ENCODE measurements around the gene DOCK2. TPM values are rescaled to one million over a fixed set of nuclear protein-coding genes. Genes with fewer than 3 reads are reported as not detected.

DOCK2 gene
- total RNA-seq, 2 experiments from 2014 or later, result 266 to 275 TPM

DNA sequence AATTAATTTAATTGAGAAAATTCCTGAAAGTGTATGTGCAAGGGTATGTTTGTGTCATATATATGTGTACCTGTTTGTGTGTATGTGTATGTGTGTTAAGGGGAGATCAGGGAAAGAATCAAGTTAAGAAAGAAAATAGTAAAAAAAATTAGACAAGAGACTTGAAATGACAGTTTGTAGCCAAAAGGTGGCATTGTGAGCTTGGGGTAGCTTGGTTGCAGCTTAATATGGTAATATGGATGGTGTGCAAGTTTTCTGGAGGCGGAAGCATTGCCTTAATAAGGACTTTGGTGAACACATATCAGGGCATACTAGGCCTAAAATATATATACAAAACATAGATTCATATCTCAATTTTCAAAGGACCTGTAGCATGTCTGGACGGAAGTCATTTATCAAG, 213.3 kb downstream of the DOCK2 start:
- ATAC-seq (ENCODE audit: low read depth), result no peak
- no peaks in the 10 kb centered on the region for H3K27me3 Mint-ChIP-seq
- H3K4me3 Mint-ChIP-seq, result no peak overlapping the region
- peaks cover 79% of the 10 kb centered on the region for H3K36me3 Mint-ChIP-seq
- DNase-seq, result no peak
- POLR2A ChIA-PET, result no interaction called here
- H3K27ac Mint-ChIP-seq, result no peak overlapping the region
- peaks cover 1% of the 10 kb centered on the region for H3K4me1 Mint-ChIP-seq
- peaks cover 28% of the 10 kb centered on the region for H3K9me3 Mint-ChIP-seq

DNA sequence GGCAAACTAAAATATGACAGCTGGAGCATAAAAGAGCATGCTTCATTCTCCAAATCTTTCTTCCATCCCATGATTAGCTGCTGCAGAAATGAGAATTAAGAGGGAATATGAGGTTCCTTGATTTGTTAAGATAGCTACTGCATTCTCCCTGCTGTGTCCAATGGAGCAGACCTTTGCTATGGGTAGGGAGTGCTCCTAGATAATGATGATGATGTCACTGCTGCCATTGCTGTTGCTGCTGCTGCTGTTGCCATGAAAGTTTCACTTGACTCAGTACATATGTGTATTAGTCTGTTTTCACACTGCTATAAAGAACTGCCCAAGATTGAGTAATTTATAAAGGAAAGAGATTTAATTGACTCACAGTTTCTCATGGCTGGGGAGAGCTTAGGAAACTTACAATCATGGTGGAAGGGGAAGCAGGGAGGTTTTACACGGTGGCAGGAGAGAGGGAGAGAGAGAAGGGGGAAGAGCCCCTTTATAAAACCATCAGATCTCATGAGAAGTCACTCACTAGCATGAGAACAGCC, 214.3 kb downstream of the DOCK2 start:
- Mint-ChIP-seq H3K4me3 (no peak overlapping the region), H3K27ac (no peak overlapping the region), H3K4me1 (peaks cover 1% of the 10 kb centered on the region), H3K9me3 (peaks cover 30% of the 10 kb centered on the region), H3K27me3 (no peaks in the 10 kb centered on the region), H3K36me3 (peaks cover 85% of the 10 kb centered on the region)
- DNase-seq (no peak), ATAC-seq (ENCODE audit: low read depth) (no peak)
- POLR2A ChIA-PET, result no interaction called here

DNA sequence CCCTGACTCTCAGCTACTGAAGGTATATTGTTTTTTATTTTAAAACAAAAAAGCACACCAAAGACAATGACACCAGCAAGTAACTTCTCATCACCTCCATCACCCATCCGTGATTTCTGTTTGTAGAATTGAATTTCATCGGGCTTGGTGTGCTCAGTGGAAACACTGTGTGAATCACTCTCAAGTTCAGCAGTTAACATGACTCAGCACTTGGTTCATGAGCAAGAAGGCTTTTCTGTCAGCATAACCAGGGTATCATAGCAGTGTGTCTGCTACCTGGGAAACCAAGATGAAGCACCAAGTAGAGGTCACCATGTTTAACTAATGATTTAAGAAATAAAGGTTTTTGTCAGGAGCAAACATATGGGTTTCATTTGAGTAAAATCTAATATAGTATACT, 219.5 kb downstream of the DOCK2 start:
- no peak overlapping the region for H3K27ac Mint-ChIP-seq
- no peak for ATAC-seq (ENCODE audit: low read depth)
- peaks cover 12% of the 10 kb centered on the region for H3K4me1 Mint-ChIP-seq
- POLR2A ChIA-PET, result no interaction called here
- H3K36me3 Mint-ChIP-seq, result peaks cover 56% of the 10 kb centered on the region
- no peak overlapping the region for H3K4me3 Mint-ChIP-seq
- no peaks in the 10 kb centered on the region for H3K27me3 Mint-ChIP-seq
- no peak for DNase-seq
- H3K9me3 Mint-ChIP-seq, result peaks cover 9% of the 10 kb centered on the region

DNA sequence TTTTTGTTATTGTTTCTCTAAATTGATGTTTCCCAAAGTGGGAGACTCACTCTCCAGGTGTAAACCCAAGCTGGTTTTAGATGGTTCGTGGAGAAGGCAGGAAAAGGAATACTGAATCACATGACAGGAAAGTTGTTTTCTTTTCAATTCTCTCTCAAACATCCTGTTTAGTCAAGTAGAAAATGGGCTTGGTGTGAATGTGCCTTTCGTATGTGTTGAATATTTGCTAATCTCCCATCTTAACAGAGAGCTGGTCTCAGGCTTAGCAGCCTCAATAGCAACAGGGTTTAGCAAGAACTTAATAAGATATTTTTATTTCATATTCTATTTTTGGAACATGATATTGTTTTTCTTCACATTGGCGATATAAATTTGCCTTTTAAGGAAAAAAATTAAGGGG, 223.5 kb downstream of the DOCK2 start:
- Mint-ChIP-seq H3K4me1 (peaks cover 11% of the 10 kb centered on the region), H3K4me3 (no peak overlapping the region), H3K27ac (no peak overlapping the region), H3K27me3 (no peaks in the 10 kb centered on the region), H3K9me3 (peaks cover under 1% of the 10 kb centered on the region), H3K36me3 (peaks cover 27% of the 10 kb centered on the region)
- DNase-seq, result no peak
- no peak for ATAC-seq (ENCODE audit: low read depth)
- POLR2A ChIA-PET, result no interaction called here

DNA sequence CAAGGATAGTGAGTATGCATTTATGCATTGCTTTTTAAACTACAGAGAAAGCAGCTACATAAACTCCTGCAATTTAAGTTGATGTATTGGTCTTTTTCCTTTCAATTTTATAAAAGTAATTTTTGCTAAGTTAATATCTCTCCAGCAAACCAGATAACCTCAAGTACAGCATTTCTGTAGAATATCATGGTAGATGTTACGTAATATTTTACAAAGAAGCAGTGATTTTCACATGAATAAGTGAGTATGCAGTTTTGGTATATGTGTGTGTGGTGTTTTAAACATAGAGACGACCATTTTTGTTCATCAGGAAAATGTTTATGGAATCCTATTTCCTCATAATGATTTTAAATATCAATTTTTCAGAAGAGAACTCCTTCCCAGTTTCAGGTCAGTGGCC, 224.4 kb downstream of the DOCK2 start:
- Mint-ChIP-seq H3K9me3 (no peaks in the 10 kb centered on the region), H3K36me3 (peaks cover 19% of the 10 kb centered on the region), H3K4me3 (no peak overlapping the region), H3K4me1 (peaks cover 15% of the 10 kb centered on the region), H3K27me3 (no peaks in the 10 kb centered on the region), H3K27ac (no peak overlapping the region)
- no peak for DNase-seq
- POLR2A ChIA-PET, result no interaction called here
- no peak for ATAC-seq (ENCODE audit: low read depth)

DNA sequence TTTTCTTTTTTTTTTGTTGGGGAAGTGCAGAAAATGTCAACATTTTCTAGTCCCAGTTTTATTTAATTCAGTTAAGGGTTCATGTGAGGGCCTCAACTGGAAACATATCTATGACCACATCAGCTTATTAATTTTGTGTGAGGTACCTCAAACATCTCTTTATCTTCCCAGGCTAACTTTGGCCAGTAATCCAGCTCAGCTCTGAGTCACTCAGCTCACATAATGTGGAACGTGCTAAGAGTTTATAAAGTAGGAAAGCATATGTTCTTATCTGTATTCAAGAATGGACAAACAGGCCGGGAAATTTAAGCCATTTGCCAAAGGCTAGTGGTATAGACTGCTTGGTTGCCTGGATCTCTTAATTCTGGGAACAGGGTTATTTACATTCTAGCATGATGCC, 224.9 kb downstream of the DOCK2 start:
- Mint-ChIP-seq H3K27me3 (no peaks in the 10 kb centered on the region), H3K4me1 (peaks cover 15% of the 10 kb centered on the region), H3K4me3 (no peak overlapping the region), H3K36me3 (peaks cover 17% of the 10 kb centered on the region), H3K27ac (no peak overlapping the region), H3K9me3 (no peaks in the 10 kb centered on the region)
- DNase-seq, result no peak
- POLR2A ChIA-PET, result no interaction called here
- ATAC-seq (ENCODE audit: low read depth), result no peak

DNA sequence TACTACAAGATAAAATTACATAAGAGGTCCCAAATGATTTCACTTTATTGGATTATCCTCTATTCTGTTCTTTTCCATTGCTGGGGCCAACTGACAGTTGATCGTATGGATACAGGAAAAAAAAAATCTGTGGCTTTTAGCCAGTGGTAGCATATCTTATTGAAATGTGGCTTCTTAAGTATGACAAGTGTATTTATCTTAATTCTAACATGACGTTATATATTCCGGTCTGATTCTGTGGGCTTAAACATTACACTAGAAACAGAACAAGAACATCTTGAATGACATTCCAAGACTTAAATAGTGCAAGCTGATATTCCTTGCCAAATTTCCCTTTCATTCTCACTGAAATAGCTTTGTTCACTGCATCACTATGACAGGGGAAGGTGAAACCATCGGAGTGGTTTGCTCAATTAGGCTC, 225.3 kb downstream of the DOCK2 start:
- ATAC-seq (ENCODE audit: low read depth), result no peak
- H3K36me3 Mint-ChIP-seq, result peaks cover 16% of the 10 kb centered on the region
- no peak overlapping the region for H3K27ac Mint-ChIP-seq
- H3K27me3 Mint-ChIP-seq, result no peaks in the 10 kb centered on the region
- H3K4me1 Mint-ChIP-seq, result peaks cover 11% of the 10 kb centered on the region
- no peaks in the 10 kb centered on the region for H3K9me3 Mint-ChIP-seq
- H3K4me3 Mint-ChIP-seq, result no peak overlapping the region
- POLR2A ChIA-PET, result no interaction called here
- DNase-seq, result no peak

DNA sequence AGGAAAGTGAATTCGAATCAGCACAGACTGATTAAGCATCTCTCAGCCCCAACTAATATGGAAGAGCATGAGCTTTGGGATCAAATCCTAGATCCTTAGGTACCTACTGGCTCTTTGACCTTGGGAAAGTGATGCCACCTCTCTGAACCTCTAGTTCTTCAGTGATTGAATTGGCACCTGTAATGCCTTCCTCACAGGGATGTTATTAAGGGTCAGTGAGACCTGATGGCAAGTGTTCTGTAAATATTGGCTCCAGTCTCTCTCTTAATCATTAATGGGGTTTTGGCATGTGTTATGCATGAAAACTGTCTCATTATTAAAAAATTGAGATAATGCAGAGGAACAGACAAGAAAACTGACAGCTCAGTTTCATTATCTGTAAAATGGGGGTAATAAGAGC, 227.4 kb downstream of the DOCK2 start:
- H3K9me3 Mint-ChIP-seq, result no peaks in the 10 kb centered on the region
- no peak for DNase-seq

DNA sequence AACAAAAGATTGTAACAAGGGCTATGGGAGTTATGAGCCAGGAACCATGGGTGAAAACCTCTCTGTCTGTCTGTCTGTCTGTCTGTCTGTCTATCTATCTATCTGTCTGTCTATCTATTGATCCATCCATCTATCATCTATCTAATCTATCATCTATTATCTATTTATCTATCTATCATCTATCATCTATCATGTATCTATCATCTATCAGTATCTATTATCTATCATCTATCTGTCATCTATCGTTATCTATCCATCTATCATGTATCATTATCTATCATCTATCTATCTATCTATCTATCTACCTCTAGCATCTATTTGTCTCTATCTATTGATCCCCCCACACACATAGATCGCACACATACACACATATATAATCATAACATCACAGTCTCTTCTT, 230.3 kb downstream of the DOCK2 start:
- no peak for ATAC-seq (ENCODE audit: low read depth)
- Mint-ChIP-seq H3K27ac (no peak overlapping the region), H3K36me3 (peaks cover 14% of the 10 kb centered on the region), H3K27me3 (no peaks in the 10 kb centered on the region), H3K4me1 (peaks cover 4% of the 10 kb centered on the region), H3K9me3 (no peaks in the 10 kb centered on the region), H3K4me3 (no peak overlapping the region)
- POLR2A ChIA-PET, result no interaction called here
- DNase-seq, result no peak

More for the DNA sequence above, 227.4 kb downstream of the DOCK2 start:
- H3K27me3 Mint-ChIP-seq, result no peaks in the 10 kb centered on the region
- peaks cover 23% of the 10 kb centered on the region for H3K36me3 Mint-ChIP-seq
- H3K4me1 Mint-ChIP-seq, result peaks cover 9% of the 10 kb centered on the region
- no peak overlapping the region for H3K4me3 Mint-ChIP-seq
- ATAC-seq (ENCODE audit: low read depth), result no peak
- H3K27ac Mint-ChIP-seq, result no peak overlapping the region
- POLR2A ChIA-PET, result no interaction called here

DNA sequence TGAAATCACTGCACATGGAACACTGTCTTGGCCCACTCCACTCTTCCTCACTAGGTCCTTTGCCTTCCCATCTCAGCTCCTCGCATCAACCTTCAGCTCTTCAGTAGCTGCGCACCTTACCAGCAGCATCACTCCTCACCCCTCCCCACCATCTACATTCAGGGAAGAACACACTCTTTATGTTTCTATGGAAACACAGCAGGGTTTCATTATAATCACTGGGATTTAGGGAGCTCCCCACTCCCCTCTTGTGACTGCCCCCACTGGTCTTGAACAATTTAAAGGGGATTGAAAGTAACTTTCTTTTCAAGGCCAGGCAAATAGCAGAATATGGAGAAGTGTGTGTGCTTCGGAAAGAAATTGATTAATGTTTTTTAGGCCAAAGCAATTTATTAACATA, 232.0 kb downstream of the DOCK2 start:
- ATAC-seq (ENCODE audit: low read depth) (no peak), DNase-seq (no peak)
- POLR2A ChIA-PET, result no interaction called here
- Mint-ChIP-seq H3K9me3 (no peaks in the 10 kb centered on the region), H3K27me3 (no peaks in the 10 kb centered on the region), H3K36me3 (peaks cover 17% of the 10 kb centered on the region), H3K4me1 (peaks cover 4% of the 10 kb centered on the region), H3K4me3 (no peak overlapping the region), H3K27ac (no peak overlapping the region)

DNA sequence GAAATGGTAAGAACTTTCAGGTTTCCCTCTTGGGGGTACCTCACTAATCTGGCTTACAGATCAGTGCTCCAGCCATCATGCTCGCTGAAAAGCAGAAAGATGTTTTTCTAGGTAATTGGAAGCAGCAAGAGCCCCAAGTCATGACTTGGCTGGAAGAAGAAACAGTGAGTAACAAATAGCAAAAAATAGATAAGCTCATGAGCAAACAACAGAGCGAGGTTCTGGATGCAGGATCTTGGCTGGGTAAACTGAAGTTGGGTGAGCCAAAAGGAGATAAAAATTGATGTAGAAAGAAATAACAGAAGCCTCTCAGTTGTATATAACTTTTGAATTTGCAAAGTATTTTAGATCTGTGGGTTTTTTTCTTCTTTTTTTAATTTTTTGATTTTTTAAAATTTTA, 233.1 kb downstream of the DOCK2 start:
- peaks cover 4% of the 10 kb centered on the region for H3K4me1 Mint-ChIP-seq
- H3K27me3 Mint-ChIP-seq, result no peaks in the 10 kb centered on the region
- H3K4me3 Mint-ChIP-seq, result no peak overlapping the region
- H3K9me3 Mint-ChIP-seq, result no peaks in the 10 kb centered on the region
- no peak for DNase-seq
- ATAC-seq (ENCODE audit: low read depth), result no peak
- no peak overlapping the region for H3K27ac Mint-ChIP-seq
- POLR2A ChIA-PET, result no interaction called here
- H3K36me3 Mint-ChIP-seq, result peaks cover 18% of the 10 kb centered on the region

DNA sequence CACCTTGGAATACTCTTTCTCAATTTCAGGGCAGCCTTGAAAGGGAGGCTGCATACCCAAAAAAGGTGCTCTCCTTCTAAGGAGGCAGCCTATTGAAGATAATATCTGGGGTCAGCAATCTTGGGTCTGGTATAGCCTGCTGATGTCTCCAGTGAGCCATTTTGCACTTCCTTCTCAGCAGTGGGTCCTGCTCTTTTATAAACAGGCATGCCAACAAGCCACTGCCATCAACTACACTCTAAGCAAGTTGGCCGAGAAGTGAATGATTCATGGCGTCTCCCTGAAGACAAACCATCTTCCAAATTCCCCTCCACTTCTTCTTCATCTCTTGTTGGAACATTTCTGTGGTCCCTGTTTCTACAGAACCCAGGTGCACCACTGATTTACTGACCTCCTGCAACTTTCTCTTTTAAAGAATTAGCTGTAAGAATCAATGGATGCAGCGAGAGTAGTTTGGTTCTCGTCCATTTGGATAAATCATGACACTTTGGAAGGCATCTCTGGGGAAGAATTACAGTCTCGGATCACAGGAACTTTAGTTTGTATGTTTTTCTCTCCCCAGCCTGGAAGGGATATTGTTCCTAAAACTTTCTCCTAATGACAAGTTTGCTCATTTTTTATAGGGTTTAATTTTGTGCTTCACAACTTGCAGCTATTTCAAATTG, 234.9 kb downstream of the DOCK2 start:
- H3K4me3 Mint-ChIP-seq, result no peak overlapping the region
- H3K27ac Mint-ChIP-seq, result no peak overlapping the region
- no peaks in the 10 kb centered on the region for H3K4me1 Mint-ChIP-seq
- no peaks in the 10 kb centered on the region for H3K27me3 Mint-ChIP-seq
- POLR2A ChIA-PET, result no interaction called here
- H3K9me3 Mint-ChIP-seq, result no peaks in the 10 kb centered on the region
- ATAC-seq (ENCODE audit: low read depth) (no peak), DNase-seq (no peak)
- H3K36me3 Mint-ChIP-seq, result peaks cover 29% of the 10 kb centered on the region

DNA sequence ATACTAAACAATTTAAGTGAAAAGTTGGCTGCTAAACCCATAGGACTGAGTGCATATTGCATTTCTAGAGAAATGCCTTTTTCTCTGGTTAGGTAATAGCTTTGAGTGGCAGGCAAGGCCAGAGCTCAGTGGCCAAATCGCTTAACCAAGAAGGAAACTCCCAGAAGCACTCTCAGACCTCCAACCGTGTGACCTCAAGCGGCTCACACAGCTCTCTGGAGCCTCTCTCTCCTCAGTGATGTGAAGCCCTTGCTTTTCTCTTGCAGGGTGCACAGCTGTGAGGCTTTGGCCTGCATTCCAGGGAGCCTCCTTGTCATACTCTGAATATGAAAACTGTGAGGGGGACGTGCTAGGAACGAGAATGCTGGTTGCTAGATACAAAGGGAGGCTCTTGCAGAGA, 236.6 kb downstream of the DOCK2 start:
- Mint-ChIP-seq H3K27me3 (no peaks in the 10 kb centered on the region), H3K4me1 (no peaks in the 10 kb centered on the region)
- POLR2A ChIA-PET, result interaction anchor here (0.7 kb wide), 1 partner anchor 353 kb away, joined by 3 read pairs; no protein-coding TSS in a partner anchor

DNA sequence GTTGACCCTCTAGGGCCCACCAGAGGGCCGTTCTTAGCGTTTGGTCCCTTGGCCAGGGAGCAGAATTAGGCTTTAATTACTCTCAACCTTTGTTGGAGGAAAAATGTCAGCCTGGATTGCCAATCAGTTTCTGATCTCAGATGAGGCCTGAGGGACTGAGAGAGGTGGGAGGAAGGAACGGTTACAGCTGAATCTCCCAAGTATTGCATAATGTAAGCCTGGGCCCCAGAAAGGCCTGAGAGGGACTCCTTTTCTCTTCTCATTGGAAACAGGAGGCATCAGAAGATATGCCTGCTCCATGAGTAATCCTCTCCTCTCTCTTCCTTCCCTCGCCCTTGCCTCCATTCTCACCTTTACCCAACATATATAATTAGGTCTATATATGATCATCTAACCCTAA, 237.5 kb downstream of the DOCK2 start:
- Mint-ChIP-seq H3K9me3 (no peaks in the 10 kb centered on the region), H3K27me3 (no peaks in the 10 kb centered on the region), H3K4me3 (no peak overlapping the region), H3K4me1 (no peaks in the 10 kb centered on the region), H3K27ac (no peak overlapping the region), H3K36me3 (peaks cover 26% of the 10 kb centered on the region)
- DNase-seq, result no peak
- POLR2A ChIA-PET, result no interaction called here
- no peak for ATAC-seq (ENCODE audit: low read depth)

More for the DNA sequence above, 236.6 kb downstream of the DOCK2 start:
- Mint-ChIP-seq H3K9me3 (no peaks in the 10 kb centered on the region), H3K4me3 (no peak overlapping the region), H3K36me3 (peaks cover 26% of the 10 kb centered on the region), H3K27ac (no peak overlapping the region)
- no peak for ATAC-seq (ENCODE audit: low read depth)
- no peak for DNase-seq

All from activated naive CD8-positive, alpha-beta T cell treated with anti-CD3 and anti-CD28 coated beads, Interleukin-2, amount 10 ng/mL, durations not matched to agents 7 days and 5 days (primary cell).